Panc1 (cell line): ENCODE data around the gene NALCN. TPM values are rescaled to one million over a fixed set of nuclear protein-coding genes. Genes with fewer than 3 reads are reported as not detected.

Experiments
- ATAC-seq: fragments of 200-7000 bp; cut with Tn5 transposase; 2 replicates; pipeline ENCODE4 v1.9.1; 2020; ENCODE audit warnings: mild to moderate bottlenecking, moderate library complexity
- BruUV-seq: library from RNA; stranded (reverse); fragments of 400-500 nt; replicated peaks from 2 replicates; lab custom pipeline; 2021; lab: Mats Ljungman, UMichigan
- CTCF ChIA-PET: fragments of 300-600 bp; sonication (Branson Sonifier 250); formaldehyde crosslinking; loops from one replicate; lab custom pipeline; 2022; ENCODE audit warnings: antibody characterized with exemption; lab: Charles Lee
- POLR2A ChIA-PET: fragments of 300-600 bp; sonication (Branson Sonifier 250); formaldehyde crosslinking; loops from one replicate; lab custom pipeline; 2022; ENCODE audit warnings: antibody characterized with exemption; lab: Charles Lee
- DNase-seq: peaks from one replicate; pipeline ENCODE4 v3.0.0-alpha.2; 2010; ENCODE audit warnings: low read depth, low spot score
- H3K27ac ChIP-seq: 2 replicates; pipeline ENCODE4 v1.5.1; 2011; ENCODE audit warnings: mild to moderate bottlenecking, low read length, inconsistent platforms
- H3K27me3 ChIP-seq: fragments of 200-500 bp; sonication (Bioruptor generic); 2 replicates; pipeline ENCODE4 v1.6.0; 2014; ENCODE audit warnings: low read length, inconsistent platforms; ENCODE audit not compliant: control insufficient read depth, insufficient read depth
- H3K36me3 ChIP-seq: fragments of 200-500 bp; sonication (Bioruptor generic); 2 replicates; pipeline ENCODE4 v1.5.1; 2014; ENCODE audit warnings: inconsistent platforms, mild to moderate bottlenecking, low read length, moderate library complexity; ENCODE audit not compliant: control insufficient read depth, insufficient read depth
- H3K4me1 ChIP-seq: 2 replicates; pipeline ENCODE4 v1.5.1; 2011; ENCODE audit warnings: inconsistent platforms, mild to moderate bottlenecking, low read length, moderate library complexity; ENCODE audit not compliant: control insufficient read depth, insufficient read depth
- H3K4me3 ChIP-seq, 2 experiments: 2 replicates each; pipeline ENCODE4 v1.5.1; 2011 to 2012; ENCODE audit warnings: low read depth in 2 of 2, low read length in 2 of 2, mild to moderate bottlenecking in 2 of 2, inconsistent platforms in 1 of 2, moderate library complexity in 1 of 2
- H3K9me3 ChIP-seq: fragments of 200-500 bp; sonication (Bioruptor generic); 2 replicates; pipeline ENCODE4 v1.5.1; 2014; ENCODE audit warnings: low read depth, mild to moderate bottlenecking, inconsistent platforms, low read length, moderate library complexity; ENCODE audit not compliant: control insufficient read depth, insufficient read depth
- CTCF ChIP-seq: fragments of 450-650 bp; IDR thresholded peaks from 2 replicates; pipeline ENCODE4 v1.5.1; 2017; ENCODE audit warnings: mild to moderate bottlenecking
- POLR2AphosphoS5 ChIP-seq: IDR thresholded peaks from 2 replicates; pipeline ENCODE4 v1.6.1; 2012; ENCODE audit warnings: mild to moderate bottlenecking, low read depth, low read length, moderate library complexity
- REST ChIP-seq, 2 experiments: IDR thresholded peaks; 2 replicates each; pipeline ENCODE4 v1.6.1; 2011 to 2012; ENCODE audit warnings: low read depth in 2 of 2, control low read depth in 1 of 2, low read length in 1 of 2, mild to moderate bottlenecking in 1 of 2, moderate library complexity in 1 of 2; ENCODE audit not compliant: insufficient read depth in 1 of 2
- SIN3A ChIP-seq: IDR thresholded peaks from 2 replicates; pipeline ENCODE4 v1.6.1; 2012; ENCODE audit warnings: low read depth, mild to moderate bottlenecking, low read length, moderate library complexity, borderline replicate concordance; ENCODE audit not compliant: insufficient read depth
- TCF7L2 ChIP-seq: IDR thresholded peaks from 2 replicates; pipeline ENCODE4 v1.6.1; 2011; ENCODE audit warnings: mild to moderate bottlenecking, low read depth, low read length, inconsistent platforms
- in situ Hi-C: cut with HindIII; loops from 2 replicates; pipeline ENCODE4 v1.10.0; 2016; ENCODE audit warnings: low sequenced_read_pairs, low pct_unique_long_range_greater_than_20kb
- intact Hi-C: fragments of 100-400 bp; cut with micrococcal nuclease; formaldehyde crosslinking; loops from one replicate; pipeline ENCODE4 v1.10.0; 2022; ENCODE audit not compliant: unreplicated experiment
- total RNA-seq: library from RNA; stranded (reverse); gene quantifications from one replicate; pipeline ENCODE4 v1.2.1, GENCODE V29; 2021; ENCODE audit not compliant: unreplicated experiment

NALCN gene
- total RNA-seq, 1 experiment from 2014 or later: 10.9 TPM

GRCh38 chr13:101146101-101146898, 270.0 kb downstream of the NALCN start:
- ATAC-seq (peak; percentile 72), DNase-seq (no peak)
- intact Hi-C loops: loop anchor here (5.0 kb wide), 2 partner anchors 306 to 611 kb away; partner anchors contain the start of gene ITGBL1
- no peak overlapping the region for H3K4me3 ChIP-seq
- H3K4me1 ChIP-seq: no peaks in the 10 kb centered on the region; the same call in 1 of the 2 replicates
- POLR2A ChIA-PET: no interaction called here
- H3K27me3 ChIP-seq: no peaks in the 10 kb centered on the region
- TF ChIP-seq SIN3A (no peak), REST (IDR thresholded peaks at IDR 0.05; ENCODE audit: insufficient read depth in 1 of 2, low read depth in 2 of 2, low read length in 1 of 2) (no peak), CTCF (no peak), TCF7L2 (no peak), POLR2AphosphoS5 (no peak)
- CTCF ChIA-PET: no interaction called here
- peak overlapping the region; percentile 4; the same call in 1 of the 2 replicates for H3K27ac ChIP-seq
- in situ Hi-C loops: no loop called here
- no peaks in the 10 kb centered on the region for H3K9me3 ChIP-seq
- no TSS peak for BruUV-seq
- no peaks in the 10 kb centered on the region for H3K36me3 ChIP-seq

- BruUV-seq: no TSS peak
- ChIA-PET POLR2A (no interaction called here), CTCF (interaction anchor here (0.5 to 1.5 kb wide), 8 partner anchors 330 to 1101 kb away, joined by 3 to 4 read pairs (median 3); no protein-coding TSS in a partner anchor)
- no peak for ATAC-seq
- no peaks in the 10 kb centered on the region; the same call in 1 of the 2 replicates for H3K4me1 ChIP-seq
- no peak for DNase-seq
- no peaks in the 10 kb centered on the region for H3K36me3 ChIP-seq
- TF ChIP-seq CTCF (peak; percentile 40; the same call in 1 of the 2 replicates), TCF7L2 (no peak)
- intact Hi-C loops (loop anchor here (5.0 kb wide), 3 partner anchors 307 to 797 kb away; partner anchors contain the start of gene ITGBL1), in situ Hi-C loops (no loop called here)
- H3K27ac ChIP-seq: no peak overlapping the region
- no peaks in the 10 kb centered on the region for H3K9me3 ChIP-seq
- H3K4me3 ChIP-seq: no peak overlapping the region
- no peaks in the 10 kb centered on the region for H3K27me3 ChIP-seq
These were observed 271.4 kb downstream of the NALCN start for GRCh38 chr13:101144808-101145419.
